Myocyte (in vitro differentiated cells): ENCODE data around the gene PANX2. TPM values are rescaled to one million over a fixed set of nuclear protein-coding genes. Genes with fewer than 3 reads are reported as not detected.

ENCODE experiments used
- DNase-seq: peaks from one replicate; pipeline ENCODE4 v3.0.0-alpha.2; 2012; ENCODE audit warnings: low read depth
- total RNA-seq: library from RNA; depleted of rRNA; stranded (reverse); fragments of >200 nt; gene quantifications from 2 replicates; pipeline ENCODE4 v1.2.3, GENCODE V29; 2014

Gene PANX2
- total RNA-seq, 1 donor from 2014 or later: 0.08 TPM

DNA sequence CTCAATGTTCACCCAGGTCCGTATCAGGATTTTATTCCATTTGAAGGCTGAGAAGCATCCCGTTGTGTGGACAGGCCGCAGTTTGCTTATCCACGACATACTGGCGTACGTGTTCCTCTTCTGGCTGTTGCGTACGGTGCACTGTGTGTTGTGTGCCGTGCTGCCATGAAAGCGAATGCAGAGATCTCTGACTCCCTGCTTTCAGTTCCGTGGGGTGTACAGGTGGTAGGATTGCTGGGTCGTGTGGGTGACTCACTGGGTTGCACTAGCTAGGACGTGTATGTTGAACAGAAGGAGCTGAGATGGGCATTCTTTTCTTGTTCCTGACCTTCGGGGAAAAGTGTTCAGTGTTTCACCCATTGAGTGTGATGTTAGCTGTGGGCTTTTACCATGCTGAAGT lies 40.6 kb downstream of the PANX2 start:
- no peak for DNase-seq

GRCh38 chr22:50213263-50213662 lies 42.7 kb downstream of the PANX2 start:
- DNase-seq: no peak

DNA sequence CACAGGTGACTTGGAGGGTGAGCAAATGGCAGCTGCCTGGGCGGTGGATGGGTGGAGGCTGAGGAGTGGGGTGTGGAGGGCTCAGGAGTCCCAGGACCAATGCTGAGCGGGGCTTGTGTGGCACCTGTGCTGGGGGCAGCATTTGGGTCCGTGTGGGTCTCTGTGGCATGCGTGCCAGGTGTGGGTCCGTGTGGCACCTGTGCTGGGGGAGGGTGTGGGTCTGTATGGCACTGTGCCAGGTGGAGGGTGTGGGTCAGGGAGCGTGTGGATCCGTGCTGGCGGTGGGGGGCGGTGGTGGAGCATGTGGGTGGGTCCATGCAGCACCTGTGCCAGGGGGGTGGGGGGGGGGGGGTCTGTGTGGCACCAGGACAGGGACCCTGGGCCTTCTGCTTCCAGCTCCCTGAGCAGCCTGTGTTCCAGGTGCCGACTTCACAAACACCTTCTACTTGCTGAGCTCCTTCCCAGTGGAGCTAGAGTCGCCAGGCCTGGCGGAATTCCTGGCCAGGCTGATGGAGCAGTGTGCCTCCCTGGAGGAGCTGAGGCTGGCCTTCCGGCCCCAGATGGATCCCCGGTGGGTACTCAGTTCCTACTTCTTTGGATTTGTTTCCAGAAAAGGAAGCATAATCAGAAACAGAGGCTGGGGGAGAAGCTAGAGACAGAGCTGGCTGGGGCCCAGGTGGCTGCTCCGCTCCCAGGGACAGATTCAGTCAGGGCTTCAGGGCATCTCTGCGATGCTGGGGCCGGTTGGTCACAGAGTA lies 44.9 kb downstream of the PANX2 start:
- no peak for DNase-seq

DNA sequence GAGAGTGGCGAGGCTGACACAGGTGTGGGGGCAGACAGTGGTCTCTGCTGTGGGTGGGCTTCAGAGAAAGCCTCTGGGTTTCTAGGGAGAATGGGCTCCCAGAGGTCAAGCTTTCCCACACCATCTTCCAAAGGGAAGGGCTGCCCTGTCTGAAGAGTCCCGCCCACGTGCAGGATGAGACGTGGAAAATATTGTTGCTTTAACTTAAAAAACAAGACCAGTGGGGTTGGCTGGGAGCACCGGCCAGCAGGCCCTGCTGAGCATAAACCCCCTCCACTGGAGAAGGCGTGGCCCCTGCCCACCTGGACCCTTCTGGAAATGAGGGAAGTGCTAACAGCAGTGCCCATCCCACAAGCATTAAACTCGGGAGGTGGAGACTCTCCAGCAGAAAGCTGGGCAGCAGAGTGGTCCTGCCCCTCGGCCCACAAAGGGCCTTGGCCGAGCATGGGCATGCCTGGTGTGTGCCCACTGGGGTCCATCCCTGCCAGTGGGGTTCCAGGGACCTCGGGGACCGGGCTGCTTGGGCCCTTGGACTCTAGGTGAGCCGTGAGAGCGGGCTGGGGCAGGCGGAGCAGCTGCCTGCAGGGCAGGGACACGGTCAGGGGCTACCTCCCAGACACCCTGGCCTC lies 45.6 kb downstream of the PANX2 start:
- DNase-seq: no peak

- no peak for DNase-seq
These were observed 46.4 kb downstream of the PANX2 start for GRCh38 chr22:50216684-50217520.

DNA sequence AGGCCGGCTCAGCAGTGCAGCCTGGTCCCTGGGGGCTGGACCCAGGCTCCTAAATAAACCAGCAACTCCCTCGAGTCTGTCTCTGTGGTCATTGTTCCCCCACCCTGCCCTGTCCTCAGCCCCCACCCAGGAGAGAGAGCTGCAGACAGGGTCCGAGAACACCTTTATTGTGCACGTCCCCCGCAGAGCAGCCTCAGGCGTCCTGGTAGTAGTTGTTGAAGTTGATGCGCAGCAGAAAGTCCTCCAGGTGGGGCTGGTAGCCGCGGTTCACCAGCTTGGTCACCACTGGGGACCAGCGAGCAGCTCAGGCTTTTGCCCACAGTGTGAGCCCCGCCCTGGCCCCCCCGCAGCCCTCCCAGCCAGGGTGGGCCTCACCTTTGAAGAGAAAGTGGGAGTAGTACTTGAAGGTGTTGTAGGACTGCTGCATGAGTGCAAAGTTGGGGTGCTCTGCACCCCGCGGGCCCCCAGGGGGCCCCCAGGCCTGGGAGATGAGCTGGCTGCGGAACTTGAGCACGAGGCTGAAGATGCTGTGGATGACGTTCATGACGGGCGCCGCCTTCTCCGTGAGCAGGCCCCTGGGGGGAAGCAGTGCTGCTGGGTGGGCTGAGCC lies 47.1 kb downstream of the PANX2 start:
- DNase-seq: no peak

DNA sequence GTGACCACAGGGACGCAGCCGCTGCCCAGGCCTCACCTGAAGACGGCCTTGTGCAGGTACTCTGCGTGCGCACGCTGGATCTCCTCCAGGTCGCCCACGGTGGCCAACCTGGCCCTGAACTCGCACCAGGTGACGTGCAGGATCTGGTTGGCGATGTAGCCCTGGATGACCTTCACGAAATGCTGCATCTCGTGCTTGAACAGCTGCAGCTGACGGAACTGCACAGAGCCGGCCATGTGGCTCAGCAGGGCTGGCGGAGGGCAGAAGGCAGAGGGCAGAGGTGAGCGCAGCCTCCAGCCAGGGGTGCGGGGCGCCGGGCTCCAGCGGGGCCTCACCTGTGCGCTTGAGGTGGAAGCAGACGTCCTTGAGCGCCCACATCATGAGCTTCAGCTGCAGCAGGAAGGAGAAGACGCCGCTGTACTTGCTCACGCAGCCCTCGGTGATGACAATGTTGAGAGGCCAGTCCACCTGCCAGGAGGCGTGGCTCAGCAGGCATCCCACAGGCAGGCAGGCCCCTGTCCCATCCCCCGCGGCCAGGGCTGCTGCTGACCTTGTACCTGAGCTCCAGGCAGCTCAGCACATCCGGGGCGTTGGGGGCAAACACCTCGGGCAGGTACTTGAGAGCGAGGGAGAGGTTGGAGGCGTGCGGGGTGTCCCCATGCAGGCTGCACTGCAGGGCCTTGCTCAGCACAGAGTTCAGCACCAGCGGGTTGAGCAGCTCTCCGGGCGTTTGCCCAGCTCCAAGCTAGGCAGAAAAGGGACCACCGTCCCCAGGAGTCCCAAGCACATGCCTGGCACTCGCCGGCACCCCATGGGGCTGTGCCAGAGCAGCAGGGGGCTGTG lies 47.8 kb downstream of the PANX2 start:
- no peak for DNase-seq

DNA sequence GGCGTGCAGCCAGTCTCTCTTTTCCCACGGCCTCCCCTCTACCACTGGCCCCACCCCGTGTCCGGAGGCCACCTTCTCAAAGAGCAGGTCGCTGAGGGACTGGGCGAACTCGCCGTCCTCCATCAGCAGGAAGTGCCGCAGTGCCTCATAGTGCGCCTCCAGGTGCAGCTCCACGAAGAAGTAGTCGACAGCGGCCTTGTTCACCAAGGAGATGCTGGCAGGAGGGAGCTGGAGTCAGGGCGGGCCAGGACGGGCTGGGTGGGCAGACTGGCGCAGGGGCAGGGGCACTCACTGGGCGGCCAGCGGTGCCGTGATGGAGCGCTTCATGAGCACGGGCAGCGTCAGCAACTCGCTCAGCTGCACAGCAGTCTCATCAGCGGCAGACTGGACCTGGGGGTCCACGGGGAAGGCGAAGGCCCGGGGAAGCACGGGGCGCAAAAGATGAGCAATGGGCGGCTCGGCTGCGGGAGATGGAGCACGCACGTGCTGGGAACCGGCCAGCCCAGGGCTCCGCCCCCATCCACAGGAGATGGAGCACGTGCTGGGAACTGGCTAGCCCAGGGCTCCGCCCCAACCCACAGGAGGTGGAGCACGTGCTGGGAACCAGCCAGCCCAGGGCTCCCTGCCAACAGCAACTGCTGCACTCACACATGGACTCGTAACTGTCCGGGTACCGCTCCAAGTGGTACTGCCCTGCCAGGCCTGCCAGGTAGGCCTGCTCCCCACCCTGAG lies 48.6 kb downstream of the PANX2 start:
- DNase-seq: peak; percentile 72

DNA sequence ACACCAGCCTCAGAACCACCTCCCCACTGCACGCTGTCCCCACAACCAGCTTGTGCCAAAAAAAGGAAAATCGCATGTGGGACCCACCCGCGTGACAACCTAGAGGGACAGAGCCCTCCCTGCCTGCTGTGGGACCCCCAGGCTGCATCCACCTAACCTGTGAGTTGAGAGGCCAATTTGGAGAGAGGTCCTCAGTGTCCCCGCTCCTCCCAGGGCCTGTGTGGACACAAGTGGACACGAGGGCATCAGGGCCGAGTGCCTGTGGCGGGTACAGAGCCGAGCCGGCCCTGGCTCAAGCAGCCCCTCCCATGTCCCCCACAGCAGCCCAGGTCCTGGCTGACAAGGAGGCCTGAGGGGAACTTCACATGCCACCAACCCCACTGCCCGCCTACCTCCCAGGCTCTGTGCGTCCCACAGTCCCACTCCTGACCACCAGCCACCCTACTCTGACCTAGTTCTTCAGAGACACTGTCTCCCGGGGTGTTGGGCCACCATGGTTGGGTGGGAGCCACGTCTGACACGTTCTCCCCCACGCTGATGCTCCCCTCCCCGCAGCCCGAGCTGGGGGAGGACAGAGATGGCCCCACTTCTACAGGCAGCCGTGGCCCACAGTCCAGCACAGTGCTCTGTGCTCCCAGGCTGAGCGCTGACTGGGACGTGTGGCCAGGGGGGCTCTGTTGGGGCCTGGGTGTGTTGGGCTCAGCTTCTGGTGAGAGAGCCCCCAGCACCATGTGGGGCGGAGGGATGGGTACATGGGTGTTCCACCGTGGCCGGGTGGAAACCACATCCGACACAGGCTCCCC lies 49.5 kb downstream of the PANX2 start:
- no peak for DNase-seq

- DNase-seq: no peak
These were observed 50.3 kb downstream of the PANX2 start for GRCh38 chr22:50220603-50221409.

DNA sequence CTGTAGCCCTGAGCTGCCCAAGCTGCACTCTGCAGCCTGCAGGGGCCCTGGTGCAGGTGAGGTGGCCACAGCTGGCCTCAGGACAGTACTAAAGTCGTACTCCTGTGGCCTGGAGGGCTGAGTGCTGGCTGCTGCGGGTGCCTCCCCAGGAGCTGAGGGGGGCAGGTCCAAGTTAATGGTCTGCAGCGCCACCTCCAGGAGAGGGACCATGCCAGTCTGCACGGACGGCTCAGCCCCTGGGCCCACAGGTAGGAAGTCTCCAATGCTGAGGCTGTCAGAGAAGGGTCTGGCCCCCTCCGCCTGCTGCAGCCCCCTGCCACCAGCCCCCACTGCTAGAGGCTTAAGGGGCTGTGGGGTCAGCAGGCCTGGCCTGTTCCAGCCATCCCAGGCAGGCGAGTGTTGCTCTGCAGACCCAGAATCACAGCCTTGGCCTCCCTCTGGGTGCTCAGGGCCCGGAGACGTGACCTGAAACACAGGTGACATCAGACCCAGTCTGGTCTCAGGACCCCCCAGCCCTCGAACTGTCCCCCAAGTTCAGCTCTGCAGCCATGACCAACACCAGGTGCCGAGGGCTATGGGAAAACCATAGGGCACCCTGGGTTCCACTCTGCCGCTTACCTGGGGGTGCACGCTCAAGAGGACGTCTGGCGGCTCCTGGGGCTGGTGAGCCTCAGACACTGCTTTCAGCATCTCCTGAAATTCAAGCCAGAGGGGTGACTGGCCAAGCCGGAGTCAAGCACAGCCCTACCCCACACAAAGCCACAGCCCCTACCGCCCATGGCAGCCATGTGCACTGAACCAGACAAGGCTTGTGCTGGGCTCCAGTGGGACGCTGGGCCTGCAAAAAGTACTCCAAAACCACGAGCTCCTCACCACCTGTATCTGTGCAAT lies 51.1 kb downstream of the PANX2 start:
- DNase-seq: no peak

GRCh38 chr22:50222508-50222907 lies 52.0 kb downstream of the PANX2 start:
- DNase-seq: no peak

- DNase-seq: no peak
These were observed 53.5 kb downstream of the PANX2 start for GRCh38 chr22:50224071-50224470.

GRCh38 chr22:50225200-50225969 lies 54.9 kb downstream of the PANX2 start:
- no peak for DNase-seq

DNA sequence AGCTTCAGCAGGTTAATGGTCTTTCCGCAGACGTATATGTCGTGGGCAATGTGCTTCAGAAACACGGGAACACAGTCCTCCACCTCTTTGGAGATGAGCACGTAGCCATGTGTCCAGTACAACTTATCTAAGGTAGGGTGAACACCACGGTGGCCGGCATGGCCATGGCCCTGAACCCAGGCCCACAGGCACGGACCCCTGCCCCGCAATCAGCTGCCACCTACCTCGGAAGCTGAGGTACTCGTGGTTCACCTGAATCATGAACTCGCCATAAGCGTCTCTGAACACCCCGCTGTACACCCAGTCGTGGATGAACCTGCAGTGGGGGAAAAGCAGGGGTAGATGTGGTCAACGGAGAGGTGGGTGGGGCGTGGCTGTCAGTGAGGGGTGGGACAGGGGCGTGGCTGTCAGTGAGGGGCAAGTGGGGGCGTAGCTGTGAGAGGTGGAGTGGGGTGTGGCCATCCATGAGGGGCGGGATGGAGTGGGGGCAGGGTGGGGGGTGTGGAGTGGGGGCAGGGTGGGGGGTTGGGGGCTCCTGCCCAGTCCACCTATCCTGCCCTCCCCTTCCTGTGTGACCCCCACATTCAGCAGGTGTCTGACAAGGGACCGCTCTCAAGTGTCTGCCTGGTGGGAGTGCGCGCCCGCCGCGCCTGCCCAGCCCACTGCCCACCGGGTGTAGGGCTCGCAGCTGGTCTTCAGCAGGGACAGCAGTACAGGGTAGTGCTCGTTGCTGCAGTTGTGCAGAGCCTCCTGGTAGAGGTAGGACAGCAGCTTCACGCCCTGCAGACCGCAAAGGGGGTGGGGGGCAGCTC lies 55.7 kb downstream of the PANX2 start:
- no peak for DNase-seq

DNA sequence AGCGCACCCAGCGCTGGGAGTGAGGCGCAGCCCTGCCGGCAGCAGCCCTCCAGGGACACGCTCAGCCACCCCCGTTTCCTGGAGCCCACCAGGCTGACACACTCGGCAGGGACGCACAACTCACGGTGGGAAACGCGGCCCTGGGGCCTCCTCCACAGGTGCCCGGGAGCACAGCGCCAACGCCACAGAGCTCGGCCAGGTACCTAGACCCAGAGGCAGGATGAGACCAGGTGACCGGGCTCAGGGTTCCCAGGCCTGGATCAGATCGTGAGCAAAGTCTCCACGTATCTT lies 56.3 kb downstream of the PANX2 start:
- DNase-seq: no peak
